Measurements from ENCODE around the gene LMAN1L.

LMAN1L gene

DNA sequence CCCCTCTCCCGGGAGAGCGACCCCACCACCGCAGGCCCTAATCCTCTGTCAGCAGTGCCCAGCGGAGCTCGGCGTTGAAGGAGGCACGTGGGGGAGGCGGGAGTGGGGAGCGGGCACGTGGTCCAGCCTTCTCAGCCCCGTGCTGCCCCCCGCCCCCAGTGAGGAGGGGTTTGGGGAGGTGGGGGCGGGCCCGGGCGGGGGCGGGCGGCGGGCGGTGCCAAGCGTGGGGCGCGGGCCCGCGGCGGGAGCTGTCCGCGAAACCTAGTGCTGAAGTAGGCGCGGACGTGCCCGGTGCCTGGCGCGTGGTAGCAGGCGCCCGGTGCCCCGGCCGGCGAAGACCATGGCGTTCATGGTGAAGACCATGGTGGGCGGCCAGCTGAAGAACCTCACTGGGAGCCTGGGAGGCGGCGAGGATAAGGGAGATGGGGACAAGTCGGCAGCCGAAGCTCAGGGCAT is 13.8 kb downstream of the LMAN1L start, which contains the start of gene CPLX3:
CPLX3 (plus strand) TSS at position 264 of the 456 bp plus-strand sequence; CDS start at position 341, 77 bp downstream.
- CTCF ChIA-PET, result interaction anchor here (0.9 to 2.8 kb wide), 4 partner anchors 16 to 75 kb away, joined by 3 to 16 read pairs (median 6); partner anchors contain the start of gene ULK3
- TF ChIP-seq, protein P1, sequence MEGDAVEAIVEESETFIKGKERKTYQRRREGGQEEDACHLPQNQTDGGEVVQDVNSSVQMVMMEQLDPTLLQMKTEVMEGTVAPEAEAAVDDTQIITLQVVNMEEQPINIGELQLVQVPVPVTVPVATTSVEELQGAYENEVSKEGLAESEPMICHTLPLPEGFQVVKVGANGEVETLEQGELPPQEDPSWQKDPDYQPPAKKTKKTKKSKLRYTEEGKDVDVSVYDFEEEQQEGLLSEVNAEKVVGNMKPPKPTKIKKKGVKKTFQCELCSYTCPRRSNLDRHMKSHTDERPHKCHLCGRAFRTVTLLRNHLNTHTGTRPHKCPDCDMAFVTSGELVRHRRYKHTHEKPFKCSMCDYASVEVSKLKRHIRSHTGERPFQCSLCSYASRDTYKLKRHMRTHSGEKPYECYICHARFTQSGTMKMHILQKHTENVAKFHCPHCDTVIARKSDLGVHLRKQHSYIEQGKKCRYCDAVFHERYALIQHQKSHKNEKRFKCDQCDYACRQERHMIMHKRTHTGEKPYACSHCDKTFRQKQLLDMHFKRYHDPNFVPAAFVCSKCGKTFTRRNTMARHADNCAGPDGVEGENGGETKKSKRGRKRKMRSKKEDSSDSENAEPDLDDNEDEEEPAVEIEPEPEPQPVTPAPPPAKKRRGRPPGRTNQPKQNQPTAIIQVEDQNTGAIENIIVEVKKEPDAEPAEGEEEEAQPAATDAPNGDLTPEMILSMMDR (conservative IDR thresholded peaks at IDR 0.05; ENCODE audit: low read depth), result no peak
- DNase-seq (ENCODE audit: low spot score), result peak; percentile 60
- POLR2A ChIA-PET (ENCODE audit: low non-redundant PET), result interaction anchor here (0.8 kb wide), 1 partner anchor 9 kb away, joined by 3 read pairs; no protein-coding TSS in a partner anchor
- no peak within 1 kb of the TSS for H3K27ac ChIP-seq

DNA sequence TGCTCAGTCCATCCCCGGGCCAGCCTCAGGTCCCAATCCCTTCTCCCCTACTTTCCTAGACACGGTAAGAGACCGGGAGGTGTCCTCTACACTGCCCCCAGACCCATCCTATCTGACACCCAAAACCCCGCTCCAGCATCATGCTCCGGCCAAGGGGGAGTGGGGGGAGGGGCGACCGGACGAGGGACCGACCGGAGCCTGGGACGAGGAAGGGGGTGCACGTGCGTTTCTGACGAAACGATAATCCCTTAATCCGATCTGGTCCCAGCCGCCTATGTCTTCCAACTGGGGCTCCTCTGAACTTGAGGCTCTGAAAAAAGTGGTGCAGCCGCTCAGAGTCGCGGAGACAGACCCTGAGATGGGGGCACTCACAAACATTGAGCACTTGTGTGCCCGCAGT is 14.3 kb downstream of the LMAN1L start:
- TF ChIP-seq, protein P1 (conservative IDR thresholded peaks at IDR 0.05; ENCODE audit: low read depth), result no peak
- ChIA-PET POLR2A (ENCODE audit: low non-redundant PET) (no interaction called here), CTCF (interaction anchor here (0.8 to 2.8 kb wide), 6 partner anchors 8 to 194 kb away, joined by 3 to 16 read pairs (median 4); partner anchors contain the start of gene ULK3)
- no peak for DNase-seq (ENCODE audit: low spot score)
- no peak overlapping the region for H3K27ac ChIP-seq

DNA sequence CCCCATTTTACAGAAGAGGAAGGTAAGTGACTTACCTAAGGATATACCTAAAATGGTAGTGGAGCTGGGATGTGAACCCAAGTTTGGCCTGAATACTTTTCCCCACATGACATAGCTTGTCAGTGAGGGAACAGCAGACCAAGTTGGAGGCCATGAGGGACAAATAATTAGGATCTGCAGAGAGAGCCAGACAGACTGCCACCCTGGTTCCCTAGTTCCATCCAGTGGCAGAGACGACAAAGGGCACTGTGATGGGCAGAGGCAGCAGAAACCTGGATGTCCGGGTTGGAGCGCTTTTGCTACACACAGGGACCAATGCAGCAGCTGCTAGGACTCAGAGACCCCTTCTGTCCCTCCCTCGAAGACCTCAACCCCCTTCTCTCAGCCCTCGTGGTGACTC is 15.0 kb downstream of the LMAN1L start:
- POLR2A ChIA-PET (ENCODE audit: low non-redundant PET), result no interaction called here
- no peak for DNase-seq (ENCODE audit: low spot score)

DNA sequence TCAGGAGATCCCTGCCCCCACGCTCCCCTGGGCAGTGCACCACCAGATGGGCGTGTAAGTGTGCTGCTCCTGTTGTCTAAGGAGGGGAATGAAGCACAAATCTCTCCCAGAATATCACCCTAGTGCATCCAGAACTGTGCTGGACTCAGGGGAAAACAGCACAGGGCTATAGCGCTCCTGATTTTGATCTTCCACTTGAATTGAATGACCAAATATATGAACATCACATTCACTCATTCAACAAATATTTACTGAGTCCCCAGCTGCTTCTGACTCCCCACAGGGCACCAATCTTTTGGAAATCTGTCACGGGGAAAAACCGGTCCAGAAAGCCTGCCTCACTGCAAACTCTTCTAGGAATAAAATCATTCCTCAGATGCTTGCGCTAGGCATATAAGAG is 16.2 kb downstream of the LMAN1L start:
- POLR2A ChIA-PET (ENCODE audit: low non-redundant PET), result no interaction called here

More for the DNA sequence above, 15.0 kb downstream of the LMAN1L start:
- TF ChIP-seq, protein P1 (conservative IDR thresholded peaks at IDR 0.05; ENCODE audit: low read depth), result no peak
- CTCF ChIA-PET, result interaction anchor here (0.7 to 2.8 kb wide), 7 partner anchors 9 to 194 kb away, joined by 3 to 16 read pairs (median 4); partner anchors contain the start of gene ULK3
- no peak overlapping the region for H3K27ac ChIP-seq

DNA sequence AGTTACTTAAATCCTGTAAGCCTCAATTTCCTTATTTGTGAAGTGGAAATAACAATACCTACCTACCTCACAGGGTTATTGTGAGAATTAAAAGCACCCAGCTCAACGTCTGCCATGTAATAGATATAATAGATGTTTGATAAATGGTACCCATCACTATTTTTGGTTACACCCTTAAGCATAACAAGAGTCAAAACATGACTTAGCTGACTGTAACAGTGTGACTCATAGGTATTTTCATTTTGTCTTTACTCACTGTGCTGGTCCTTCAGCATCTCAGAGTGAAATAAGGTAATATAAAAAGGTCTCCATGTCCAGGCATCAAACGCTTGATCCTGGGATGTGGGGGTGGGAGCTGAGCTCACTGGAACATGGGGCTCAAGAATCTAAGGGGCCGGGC is 16.9 kb downstream of the LMAN1L start:
- CTCF ChIA-PET, result interaction anchor here (1.8 to 2.2 kb wide), 2 partner anchors 12 to 59 kb away, joined by 8 to 13 read pairs; no protein-coding TSS in a partner anchor
- POLR2A ChIA-PET (ENCODE audit: low non-redundant PET), result no interaction called here
- TF ChIP-seq, protein P1 (conservative IDR thresholded peaks at IDR 0.05; ENCODE audit: low read depth), result no peak

More for the DNA sequence above, 16.2 kb downstream of the LMAN1L start:
- no peak for DNase-seq (ENCODE audit: low spot score)
- TF ChIP-seq, protein P1 (conservative IDR thresholded peaks at IDR 0.05; ENCODE audit: low read depth), result no peak
- H3K27ac ChIP-seq, result no peak overlapping the region
- CTCF ChIA-PET, result interaction anchor here (2.2 kb wide), 1 partner anchor 12 kb away, joined by 13 read pairs; no protein-coding TSS in a partner anchor

DNA sequence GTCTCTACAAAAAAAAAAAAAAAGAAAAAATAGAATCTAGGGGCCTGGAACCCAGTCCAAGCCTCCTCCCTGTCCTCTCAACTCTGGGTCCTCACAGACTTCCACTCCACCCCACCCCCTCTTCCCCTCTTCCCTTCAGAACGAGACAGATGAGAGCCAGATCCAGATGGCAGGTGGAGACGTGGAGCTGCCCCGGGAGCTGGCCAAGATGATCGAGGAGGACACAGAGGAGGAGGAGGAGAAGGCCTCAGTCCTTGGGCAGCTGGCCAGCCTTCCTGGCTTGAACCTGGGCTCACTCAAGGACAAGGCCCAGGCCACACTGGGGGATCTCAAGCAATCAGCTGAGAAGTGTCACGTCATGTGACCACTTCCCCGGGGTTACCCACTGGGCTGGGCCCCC is 17.4 kb downstream of the LMAN1L start:
- TF ChIP-seq, protein P1 (conservative IDR thresholded peaks at IDR 0.05; ENCODE audit: low read depth), result no peak
- DNase-seq (ENCODE audit: low spot score), result no peak
- ChIA-PET CTCF (interaction anchor here (0.7 to 2.2 kb wide), 3 partner anchors 13 to 86 kb away, joined by 5 to 13 read pairs (median 8); no protein-coding TSS in a partner anchor), POLR2A (ENCODE audit: low non-redundant PET) (no interaction called here)
- no peak overlapping the region for H3K27ac ChIP-seq

More for the DNA sequence above, 16.9 kb downstream of the LMAN1L start:
- H3K27ac ChIP-seq, result no peak overlapping the region
- no peak for DNase-seq (ENCODE audit: low spot score)

All from RWPE1 (cell line).